Stomach (tissue), 9 donors: Measurements from ENCODE around the gene ATP2B3. TPM values are rescaled to one million over a fixed set of nuclear protein-coding genes. Genes with fewer than 3 reads are reported as not detected.

Experiments used
- DNase-seq, 2 donors: peaks; one replicate each; pipeline versions ENCODE4 v3.0.0 to v3.0.0-alpha.2; 2013 to 2019
- H3K27ac ChIP-seq, 5 donors: fragments of 200-600 bp in 4 of 5; sonication (generic) in 4 of 5; one replicate each; pipeline ENCODE4 v1.5.1; 2013 to 2019; ENCODE audit warnings: mild to moderate bottlenecking in 1 of 5, moderate library complexity in 1 of 5
- H3K27me3 ChIP-seq, 3 donors: fragments of 200-600 bp; sonication (generic); one replicate each; pipeline ENCODE4 v1.5.1; 2017 to 2019; ENCODE audit warnings: mixed run types in 1 of 3
- H3K36me3 ChIP-seq, 4 donors: fragments of 200-600 bp; sonication (generic); 1 replicate in 3 of 4; 2 replicates in 1 of 4; pipeline ENCODE4 v1.5.1; 2016 to 2019
- H3K4me1 ChIP-seq, 4 donors: fragments of 200-600 bp; sonication (generic); one replicate each; pipeline ENCODE4 v1.5.1; 2016 to 2019
- H3K4me3 ChIP-seq, 4 donors: fragments of 200-600 bp; sonication (generic) in 3 of 4; one replicate each; pipeline ENCODE4 v1.5.1; 2016 to 2019; ENCODE audit warnings: mild to moderate bottlenecking in 1 of 4
- H3K9me3 ChIP-seq, 4 donors: fragments of 200-600 bp; sonication (generic); one replicate each; pipeline ENCODE4 v1.5.1; 2016 to 2019
- CTCF ChIP-seq, 7 experiments: fragments of 450-650 bp in 4 of 7; fragments of 200-600 bp in 3 of 7; sonication (generic) in 3 of 7; IDR thresholded peaks; one replicate each; pipeline ENCODE4 v1.5.1; 2016 to 2019; ENCODE audit warnings: antibody characterized with exemption in 7 of 7, control low read depth in 2 of 7, mild to moderate bottlenecking in 1 of 7
- EP300 ChIP-seq: sonication (generic); formaldehyde crosslinking; IDR thresholded peaks from one replicate; pipeline ENCODE4 v1.6.1; 2017; ENCODE audit warnings: antibody characterized with exemption
- POLR2A ChIP-seq, 4 donors: fragments of 450-650 bp; IDR thresholded peaks; one replicate each; pipeline ENCODE4 v1.6.1; 2016; ENCODE audit warnings: antibody characterized with exemption in 4 of 4, control low read depth in 2 of 4, mild to moderate bottlenecking in 1 of 4, moderate library complexity in 1 of 4
- POLR2AphosphoS5 ChIP-seq, 3 donors: sonication (generic); formaldehyde crosslinking; IDR thresholded peaks; one replicate each; pipeline ENCODE4 v1.6.1; 2016; ENCODE audit warnings: antibody characterized with exemption in 3 of 3
- WGBS, 5 donors: extraction: QIAGEN DNeasy Blood & Tissue Kit in 3 of 5; methylation state at CpG; one replicate each; pipeline versions ENCODE4 v1.1.5 to v1.1.7; 2013 to 2018; 5-methylcytosine and 5-hydroxymethylcytosine counted together
- intact Hi-C: fragments of 100-400 bp; cut with DNase I; formaldehyde crosslinking; loops from one replicate; pipeline ENCODE4 v1.15.1; 2023; ENCODE audit warnings: low total_unique reads
- polyA plus RNA-seq, 3 donors: library from polyadenylated mRNA; stranded (reverse); fragments of 200-250 nt; gene quantifications; one replicate each; pipeline ENCODE4 v1.2.3, GENCODE V29; 2013
- total RNA-seq, 5 donors: library from RNA; depleted of rRNA; stranded (reverse); fragments of >200 nt; gene quantifications; one replicate each; pipeline versions ENCODE4 v1.1.0 to v1.2.3, GENCODE V29; 2014 to 2016
- donor health status: healthy with polysubstance abuse.
- donor health status: Bipolar disorder and iron deficiency.
- donor health status: healthy.

Gene ATP2B3
- total and polyA plus RNA-seq, 8 donors = 0.03 to 0.55 TPM; not detected in 6

- WGBS, 5 donors = 68 to 93% (median 74%) methylated on average over 4 to 5 of the region's 5 CpGs
- TF ChIP-seq POLR2AphosphoS5 (IDR thresholded peaks at IDR 0.05) = no peak
- TF ChIP-seq EP300 = no peak
- no peak for TF ChIP-seq POLR2A (IDR thresholded peaks at IDR 0.05)
- TF ChIP-seq CTCF (IDR thresholded peaks at IDR 0.05) = no peak
- intact Hi-C loops = no loop called here
Observed at GRCh38 chrX:153513265-153513664, 4.2 kb upstream of the ATP2B3 start.

GRCh38 chrX:153514259-153514658, 3.2 kb upstream of the ATP2B3 start:
- Histone ChIP-seq H3K27me3 (peaks cover 10 to 35% (median 31%) of the 10 kb centered on the region in 3 donors), H3K27ac (no peak overlapping the region), H3K4me1 (peaks cover 0 to 5% (median 0%) of the 10 kb centered on the region in 4 donors), H3K36me3 (no peaks in the 10 kb centered on the region), H3K4me3 (no peak overlapping the region), H3K9me3 (no peaks in the 10 kb centered on the region)
- no peak for TF ChIP-seq POLR2AphosphoS5 (IDR thresholded peaks at IDR 0.05)
- TF ChIP-seq POLR2A (IDR thresholded peaks at IDR 0.05) = no peak
- TF ChIP-seq EP300 = no peak
- TF ChIP-seq CTCF (IDR thresholded peaks at IDR 0.05) = no peak
- intact Hi-C loops = no loop called here
- 62 to 82% (median 79%) methylated on average over 4 to 9 of the region's 9 CpGs for WGBS, 5 donors
- DNase-seq = no peak

More at GRCh38 chrX:153513265-153513664, 4.2 kb upstream of the ATP2B3 start:
- no peaks in the 10 kb centered on the region for H3K9me3 ChIP-seq
- peaks cover 0 to 3% (median 0%) of the 10 kb centered on the region in 4 donors for H3K4me1 ChIP-seq
- H3K36me3 ChIP-seq = no peaks in the 10 kb centered on the region
- H3K4me3 ChIP-seq = no peak overlapping the region
- DNase-seq = no peak
- peaks cover 3 to 29% (median 21%) of the 10 kb centered on the region in 3 donors for H3K27me3 ChIP-seq
- H3K27ac ChIP-seq = no peak overlapping the region

GRCh38 chrX:153515435-153515834, 2.0 kb upstream of the ATP2B3 start:
- Histone ChIP-seq H3K9me3 (no peaks in the 10 kb centered on the region), H3K27ac (no peak overlapping the region), H3K4me3 (no peak overlapping the region), H3K4me1 (peaks cover 0 to 5% (median 0%) of the 10 kb centered on the region in 4 donors), H3K27me3 (peaks cover 10 to 45% (median 41%) of the 10 kb centered on the region in 3 donors), H3K36me3 (no peaks in the 10 kb centered on the region)
- intact Hi-C loops = no loop called here
- TF ChIP-seq CTCF (IDR thresholded peaks at IDR 0.05) (no peak), POLR2AphosphoS5 (IDR thresholded peaks at IDR 0.05) (no peak), POLR2A (IDR thresholded peaks at IDR 0.05) (no peak), EP300 (no peak)
- 58 to 83% (median 60%) methylated on average over 2 to 8 of the region's 8 CpGs for WGBS, 5 donors
- DNase-seq = no peak

- no peak overlapping the region for H3K4me3 ChIP-seq
- H3K4me1 ChIP-seq = peaks cover 0 to 5% (median 0%) of the 10 kb centered on the region in 4 donors
- no peak for TF ChIP-seq POLR2A (IDR thresholded peaks at IDR 0.05)
- TF ChIP-seq POLR2AphosphoS5 (IDR thresholded peaks at IDR 0.05) = no peak
- no peak for TF ChIP-seq EP300
- no peak for TF ChIP-seq CTCF (IDR thresholded peaks at IDR 0.05)
- H3K27ac ChIP-seq = no peak overlapping the region
- H3K27me3 ChIP-seq = peaks cover 10 to 50% (median 48%) of the 10 kb centered on the region in 3 donors
- intact Hi-C loops = no loop called here
- H3K36me3 ChIP-seq = no peaks in the 10 kb centered on the region
- WGBS, 5 donors = 63 to 81% (median 68%) methylated on average over 9 of the region's 9 CpGs
- no peaks in the 10 kb centered on the region for H3K9me3 ChIP-seq
- no peak for DNase-seq
Observed at GRCh38 chrX:153516073-153516472, 1.4 kb upstream of the ATP2B3 start.
